SIG-M5 treated with dmso at 0.1 percent for 504 hours (cell line): ENCODE results near the gene SLC6A1.

Experiments
- DNase-seq: peaks from one replicate; lab custom pipeline; 2025; ENCODE audit not compliant: unreplicated experiment; lab: John Stamatoyannopoulos, UW

The SLC6A1 gene

DNA sequence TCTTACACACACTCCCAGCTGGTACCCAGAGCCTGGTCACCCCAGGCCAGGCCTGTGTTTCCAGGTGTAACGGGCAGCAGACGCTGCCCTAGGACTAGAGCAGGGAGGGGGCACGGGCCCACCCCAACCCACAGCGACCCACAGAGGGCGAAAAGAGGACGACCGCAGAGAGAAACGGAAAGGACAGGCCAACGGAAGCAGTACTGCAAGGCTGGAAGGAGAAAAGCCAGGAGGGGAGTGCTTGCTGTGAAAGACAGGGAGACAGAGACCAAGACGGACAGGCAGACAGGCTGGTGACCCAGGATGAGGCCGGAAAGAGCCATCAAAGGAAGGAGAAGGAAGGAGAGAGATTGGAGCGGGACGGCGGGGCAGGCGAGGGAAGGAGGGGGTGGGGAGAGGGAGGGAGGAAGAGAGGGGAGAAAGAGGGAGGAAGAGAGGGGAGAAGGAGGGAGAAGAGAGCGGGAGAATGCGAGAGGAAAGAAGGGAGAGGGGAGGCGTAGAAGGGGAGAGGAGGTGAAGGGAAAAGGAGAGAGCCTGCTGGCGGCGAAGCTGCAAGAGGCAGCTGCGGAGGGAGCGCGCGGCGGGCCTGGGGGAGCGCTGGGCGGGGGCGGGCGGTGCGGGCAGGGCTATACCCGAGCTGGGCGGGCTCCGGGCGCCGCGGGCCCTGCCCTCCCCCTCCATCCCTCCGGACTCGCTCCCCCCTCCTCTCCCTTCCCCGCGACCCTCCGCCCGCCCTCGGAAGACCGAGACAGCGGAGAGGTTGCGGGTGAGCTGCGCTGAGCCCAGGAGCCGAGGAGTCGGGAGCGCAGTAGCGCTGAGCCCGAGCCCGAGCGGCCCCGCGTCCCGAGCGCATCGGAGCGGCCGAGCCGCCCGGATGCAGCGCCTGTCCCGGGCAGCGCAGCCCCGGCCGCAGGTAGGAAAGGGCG, at the start of gene SLC6A1:
TSS of gene SLC6A1 (plus strand) at position 732 of the 926 bp plus-strand sequence. CDS start 24,464 bp downstream, outside the sequence.
- no peak for DNase-seq

DNA sequence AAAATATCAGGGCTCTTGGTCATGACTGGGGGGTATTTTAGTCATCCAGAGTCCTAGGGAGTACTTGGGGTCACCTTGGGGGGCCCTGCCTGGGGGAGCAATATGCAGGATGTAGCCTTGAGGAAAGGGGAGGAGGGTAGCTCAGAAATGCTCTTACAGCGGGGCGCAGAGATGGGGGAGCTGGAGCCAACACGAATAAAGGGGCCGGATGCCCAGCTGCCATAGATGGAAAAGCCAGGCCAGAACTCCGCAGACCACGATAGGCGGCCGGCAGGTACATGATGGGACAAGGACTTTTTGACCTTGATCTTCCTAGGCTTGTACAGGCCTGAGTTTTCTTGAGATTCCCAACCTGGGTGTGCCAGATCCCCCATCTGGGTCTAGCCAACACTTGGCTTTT, 47.7 kb upstream of the SLC6A1 start:
- no peak for DNase-seq

DNA sequence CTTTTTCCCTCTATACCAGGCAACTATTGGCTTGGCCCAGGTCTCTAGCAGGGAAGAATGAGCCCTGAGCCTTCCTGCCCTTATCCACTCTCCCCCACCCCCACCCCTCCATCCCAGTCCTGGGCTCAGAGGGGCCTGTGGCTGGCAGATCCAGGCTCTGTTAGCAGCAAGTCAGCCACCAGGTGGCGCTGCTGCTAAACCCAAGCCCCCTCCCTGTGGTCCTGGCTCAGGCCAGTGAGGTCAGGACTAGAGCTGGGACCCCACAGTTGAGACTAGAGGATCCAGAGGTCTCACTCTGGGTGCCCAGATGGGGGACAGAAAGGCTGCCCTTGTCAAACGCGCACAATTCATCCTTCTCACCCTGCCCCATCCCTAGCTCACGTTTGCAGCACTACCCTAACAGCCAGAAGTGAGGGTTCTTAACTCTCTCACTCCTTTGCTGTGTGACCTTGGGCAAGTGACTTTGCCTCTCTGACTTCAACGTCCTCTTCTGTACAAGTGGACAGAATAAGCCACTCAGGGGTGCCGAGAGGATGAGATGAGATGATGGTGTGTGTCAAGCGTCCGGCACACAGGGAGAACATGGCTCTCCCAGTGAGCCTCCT, 46.8 kb upstream of the SLC6A1 start:
- DNase-seq, result peak; percentile 20

DNA sequence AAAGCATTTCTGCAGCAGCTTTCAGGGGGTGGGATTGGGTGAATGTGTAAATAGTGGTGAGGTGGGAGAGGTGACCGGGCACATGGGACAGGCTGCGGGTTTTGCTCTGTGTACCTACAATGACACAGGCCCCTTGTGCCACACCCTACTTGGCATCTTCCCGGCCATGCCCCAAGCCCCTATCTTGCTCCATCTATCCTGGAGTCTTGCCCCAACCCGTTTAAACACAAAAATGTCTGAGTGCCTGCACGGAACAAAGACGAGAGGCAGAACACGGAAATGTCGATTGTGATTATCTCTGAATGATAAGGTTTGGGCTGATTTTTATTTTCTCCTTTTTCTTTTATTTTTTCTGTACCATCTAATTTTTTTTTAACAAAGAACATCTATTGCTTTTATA, 46.0 kb upstream of the SLC6A1 start:
- no peak for DNase-seq

DNA sequence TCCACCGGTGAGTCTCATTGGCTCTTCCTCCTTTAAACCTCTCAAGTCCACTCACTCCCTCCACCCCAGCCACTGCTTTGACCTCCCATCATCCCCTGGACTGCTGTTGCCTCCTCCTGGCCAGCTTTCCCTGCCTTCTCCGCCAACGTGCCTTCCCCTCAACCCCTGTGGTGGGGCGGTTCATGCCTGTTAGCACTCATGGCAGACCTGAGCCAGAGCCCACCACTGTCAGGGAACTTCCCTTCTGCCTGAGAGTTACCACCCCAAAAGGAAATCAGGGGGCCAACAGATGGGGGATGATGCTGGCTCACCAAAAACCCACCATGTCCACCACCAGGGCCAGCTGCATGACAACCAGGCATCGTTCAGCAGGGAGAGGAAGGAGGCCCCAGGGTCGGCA, 44.2 kb upstream of the SLC6A1 start:
- DNase-seq, result no peak

DNA sequence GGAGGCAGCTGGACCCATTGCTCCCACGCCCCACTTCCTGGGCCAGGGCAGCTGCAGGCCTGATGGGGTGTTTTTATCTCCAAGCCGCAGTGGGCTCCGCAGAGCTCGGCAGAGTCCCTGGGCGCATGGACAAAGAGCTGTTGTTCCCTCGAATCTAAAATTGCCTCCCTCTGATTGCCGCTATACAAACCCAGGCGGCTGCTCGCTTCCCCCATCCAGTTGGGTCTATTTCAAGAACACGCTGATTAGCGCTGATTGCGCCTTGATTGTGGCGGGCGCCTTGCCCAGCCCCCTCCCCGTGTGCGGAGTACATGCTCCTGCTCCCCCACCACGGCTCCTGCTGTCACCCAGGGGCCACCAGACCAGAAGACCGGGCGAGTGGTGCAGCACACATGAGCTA, 43.4 kb upstream of the SLC6A1 start:
- no peak for DNase-seq

DNA sequence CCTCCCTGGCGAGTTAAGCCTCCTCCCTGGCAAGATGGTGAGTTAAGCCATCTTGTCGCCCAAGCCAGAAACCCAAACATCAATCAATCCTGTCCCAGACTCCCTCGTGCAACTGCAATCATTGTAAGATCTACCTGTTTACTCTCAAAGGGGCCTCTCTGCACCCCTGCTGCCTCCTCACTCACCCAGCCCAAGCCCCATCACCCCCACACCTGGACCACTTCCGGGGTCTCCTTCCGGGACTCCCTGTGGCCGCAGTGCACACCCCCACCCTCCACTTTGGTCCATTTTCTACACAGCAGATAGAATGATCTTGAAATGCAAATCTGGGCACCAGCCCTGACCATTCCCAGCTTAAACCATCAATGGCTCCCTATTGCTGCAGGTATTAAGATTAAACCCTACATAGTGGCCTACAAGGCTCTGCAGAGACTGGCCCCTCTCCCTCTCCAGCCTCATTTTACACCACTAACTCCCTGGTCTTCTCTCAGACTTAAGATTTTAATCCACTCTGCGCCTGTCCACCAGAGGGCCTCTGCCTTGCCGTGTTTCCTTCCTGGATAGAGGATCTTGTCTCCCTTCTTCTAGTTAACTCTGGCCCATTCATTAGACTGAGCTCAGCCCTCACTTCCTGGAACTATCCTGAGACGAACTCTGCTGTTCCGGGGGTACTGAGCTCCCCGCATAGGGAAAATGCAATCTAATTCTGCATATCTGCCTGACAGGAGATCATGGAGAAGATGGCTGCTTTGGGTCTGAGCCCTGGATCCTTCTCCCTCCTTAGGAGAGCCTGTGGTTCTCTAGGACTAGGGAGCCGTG, 41.9 kb upstream of the SLC6A1 start:
- peak; percentile 62 for DNase-seq

DNA sequence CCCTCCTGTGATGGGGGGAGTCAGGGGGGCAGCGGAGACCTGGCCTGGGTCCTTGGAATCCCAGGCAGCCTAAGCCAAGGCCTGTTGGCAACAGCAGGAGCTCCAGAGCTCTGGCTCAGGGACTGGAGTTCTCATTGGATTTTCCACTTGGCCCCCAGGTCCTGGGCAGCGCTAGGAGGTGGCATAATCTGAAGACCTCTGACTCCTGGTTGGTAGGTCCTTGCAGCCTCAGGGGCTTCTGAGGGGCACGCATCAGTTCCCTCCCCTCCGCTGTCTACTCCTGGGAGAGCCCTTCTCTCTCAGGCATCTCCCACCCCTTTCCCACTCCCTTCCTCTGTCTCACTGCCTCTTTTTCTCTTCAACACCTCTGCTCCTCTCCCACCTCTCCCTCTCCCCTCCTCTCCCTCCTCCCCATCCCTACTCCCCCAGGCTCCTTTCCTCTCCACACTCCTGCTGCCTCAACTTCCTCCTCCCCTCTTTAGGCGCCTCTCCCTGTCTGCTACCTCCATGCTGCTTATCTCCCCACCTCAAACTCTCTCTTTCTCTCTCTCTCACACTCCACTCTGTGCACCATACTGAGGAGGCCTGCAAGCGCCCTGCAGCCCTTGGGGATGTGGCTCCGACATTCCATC, 41.1 kb upstream of the SLC6A1 start:
- no peak for DNase-seq

DNA sequence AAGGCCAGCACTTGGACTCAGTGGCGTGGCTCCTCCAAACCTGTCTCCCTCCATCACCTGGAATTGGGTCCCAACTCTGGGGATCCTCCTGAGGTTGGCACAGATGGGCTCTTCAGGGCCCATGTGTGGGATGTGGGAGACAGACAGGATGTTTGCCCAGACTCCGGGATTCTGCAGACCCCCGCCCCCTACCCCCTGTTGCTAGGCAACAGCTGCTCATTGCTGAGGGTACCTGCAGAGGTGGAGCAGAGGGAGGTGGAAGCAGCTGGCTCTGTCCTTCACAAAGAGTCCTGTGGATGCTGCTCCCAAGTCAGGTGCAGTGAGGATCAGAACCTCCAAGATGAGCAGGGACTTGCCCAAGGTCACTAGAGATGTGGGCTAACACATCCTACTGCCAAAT, 40.0 kb upstream of the SLC6A1 start:
- DNase-seq, result no peak

DNA sequence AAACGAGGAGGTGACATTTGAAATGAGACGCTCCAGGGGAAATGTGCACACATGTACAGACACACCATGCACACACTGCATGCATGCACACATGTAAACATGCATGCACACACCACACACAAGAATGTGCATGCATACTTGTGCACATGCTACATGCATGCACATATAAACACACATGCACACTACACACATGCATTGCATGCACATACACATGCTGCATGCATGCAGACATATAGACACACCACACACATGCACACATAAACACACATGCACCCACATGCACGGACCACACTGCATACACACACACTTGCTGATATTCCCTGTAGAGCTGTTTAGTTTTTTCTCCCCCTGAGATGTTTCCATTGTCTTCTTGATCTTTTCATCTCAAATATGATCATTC, 37.8 kb upstream of the SLC6A1 start:
- DNase-seq, result no peak

DNA sequence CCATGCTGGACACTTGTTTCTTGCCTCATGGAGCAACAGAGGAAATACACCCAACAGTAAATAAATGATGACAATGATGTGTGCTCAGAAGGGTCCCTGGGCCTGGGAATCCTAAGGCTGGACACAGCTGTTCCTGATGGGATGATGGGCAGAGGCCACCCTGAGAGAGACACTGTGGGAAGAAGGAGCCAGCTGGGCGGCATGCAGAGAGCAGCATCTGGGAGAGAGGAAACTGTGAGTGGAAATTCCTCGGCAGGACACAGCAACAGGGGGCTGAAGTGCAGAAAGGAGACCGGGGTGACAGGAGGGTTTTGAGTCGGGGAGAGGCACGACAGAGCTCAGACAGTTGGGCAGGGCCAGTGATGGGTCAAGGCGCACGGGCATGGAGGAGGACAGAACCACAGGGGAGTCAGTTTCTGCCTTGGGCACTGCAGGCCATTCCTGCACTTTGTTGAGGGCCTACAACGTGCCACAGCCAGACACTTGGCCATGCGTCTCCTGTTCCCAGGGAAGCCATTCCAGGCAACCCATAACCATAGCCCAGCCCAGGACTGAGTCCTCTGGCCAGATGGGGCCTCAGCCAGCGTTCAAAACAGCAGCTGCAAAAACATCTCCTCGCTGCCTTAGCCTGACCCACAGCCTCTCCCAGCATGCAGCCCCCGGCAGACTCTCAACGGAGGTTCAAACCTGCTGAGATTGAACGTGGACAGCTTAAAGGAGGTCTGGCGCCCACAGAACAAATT, 36.7 kb upstream of the SLC6A1 start:
- DNase-seq, result no peak

DNA sequence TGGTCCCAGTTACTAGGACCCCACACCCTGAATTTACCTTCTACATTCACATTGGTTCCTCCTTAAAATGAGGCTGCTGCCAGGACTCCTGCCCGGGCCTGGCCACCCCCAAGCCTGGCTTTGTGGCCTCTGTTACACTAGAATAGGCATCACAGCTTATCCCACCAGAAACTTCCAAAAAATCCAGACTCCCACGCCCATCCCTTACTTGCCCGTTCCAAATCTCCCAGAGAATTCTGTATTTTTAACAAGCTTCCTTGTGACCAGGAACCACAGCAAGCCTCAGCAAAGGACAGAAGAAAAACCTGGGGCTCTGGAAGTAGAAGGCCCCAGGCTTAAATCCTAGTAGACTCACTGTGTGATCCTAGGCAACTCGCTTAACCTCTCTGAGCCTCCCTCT, 36.0 kb upstream of the SLC6A1 start:
- DNase-seq, result no peak

DNA sequence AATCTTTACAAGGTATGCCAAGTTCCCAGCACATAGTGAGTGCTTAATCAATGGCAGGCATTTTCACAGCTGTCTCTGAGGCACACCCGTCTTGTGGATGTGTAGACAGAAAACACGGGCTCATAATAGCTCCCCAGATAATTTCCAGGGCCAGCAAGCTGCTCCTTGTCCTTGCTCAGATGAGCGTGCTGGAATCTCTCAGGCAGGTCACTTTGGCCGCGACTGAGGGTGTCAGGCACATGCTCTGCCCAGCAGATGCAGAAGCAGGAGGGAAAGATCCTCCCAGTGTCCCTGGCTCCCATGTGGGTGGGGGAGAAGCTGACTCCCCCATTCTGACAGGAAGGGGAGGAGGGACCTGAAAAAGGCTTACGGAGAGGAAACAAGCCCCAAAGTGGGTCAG, 35.6 kb upstream of the SLC6A1 start:
- no peak for DNase-seq

DNA sequence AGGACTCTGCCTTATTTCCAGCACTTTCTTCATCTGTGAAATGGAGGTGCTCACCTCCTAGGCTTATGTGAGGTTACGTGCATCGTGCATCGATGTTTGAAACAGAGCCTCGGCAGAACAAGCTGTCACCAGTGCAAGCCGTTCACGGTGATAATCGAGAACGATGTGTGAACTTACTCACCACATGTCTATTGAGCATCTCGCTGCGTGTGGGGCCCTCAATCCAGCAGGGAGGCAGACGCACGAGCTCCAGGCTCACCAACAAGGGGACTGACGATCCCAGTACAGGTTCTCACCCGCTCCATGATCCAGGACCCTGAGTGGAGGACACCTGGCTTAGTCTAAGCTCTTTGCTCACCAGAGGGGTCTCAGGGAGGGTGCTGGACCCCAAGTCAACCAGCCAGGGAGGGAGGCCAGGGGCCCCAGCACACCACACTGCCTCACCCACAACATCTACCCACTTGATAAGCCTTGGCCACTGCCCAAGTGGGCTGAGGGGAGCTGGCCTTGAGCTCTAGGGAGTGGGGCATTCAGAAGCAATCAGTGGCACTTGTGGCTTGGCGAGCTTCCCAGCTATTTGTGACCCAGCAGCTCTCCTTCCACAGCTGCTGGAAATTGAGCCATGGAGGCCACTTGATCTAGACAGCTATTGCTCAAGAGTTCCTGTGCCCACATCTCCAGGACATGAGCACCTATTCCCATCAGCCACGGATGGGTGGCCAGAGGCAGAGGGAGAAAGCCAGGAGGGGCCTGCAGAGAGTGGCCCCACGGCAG, 34.4 kb upstream of the SLC6A1 start:
- DNase-seq, result no peak

DNA sequence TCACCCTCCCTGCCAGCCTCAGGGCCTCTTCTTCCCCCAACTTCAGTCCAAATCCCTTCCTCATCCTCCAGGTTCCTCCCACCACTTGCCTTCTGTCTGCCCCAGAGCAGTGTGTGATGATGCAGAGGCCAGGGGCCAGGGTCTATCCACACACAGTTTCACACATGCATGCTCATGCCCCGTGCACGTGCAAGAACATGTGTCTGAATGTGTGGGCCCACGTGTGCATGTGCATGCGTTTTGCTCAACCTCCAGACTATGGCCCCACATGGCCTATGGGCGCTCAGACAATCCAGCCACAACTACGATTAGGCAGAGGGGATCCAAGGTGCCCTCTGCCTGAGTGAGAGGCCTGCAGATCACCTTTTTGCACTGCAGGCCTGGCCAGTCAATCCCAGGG, 32.3 kb upstream of the SLC6A1 start:
- no peak for DNase-seq

DNA sequence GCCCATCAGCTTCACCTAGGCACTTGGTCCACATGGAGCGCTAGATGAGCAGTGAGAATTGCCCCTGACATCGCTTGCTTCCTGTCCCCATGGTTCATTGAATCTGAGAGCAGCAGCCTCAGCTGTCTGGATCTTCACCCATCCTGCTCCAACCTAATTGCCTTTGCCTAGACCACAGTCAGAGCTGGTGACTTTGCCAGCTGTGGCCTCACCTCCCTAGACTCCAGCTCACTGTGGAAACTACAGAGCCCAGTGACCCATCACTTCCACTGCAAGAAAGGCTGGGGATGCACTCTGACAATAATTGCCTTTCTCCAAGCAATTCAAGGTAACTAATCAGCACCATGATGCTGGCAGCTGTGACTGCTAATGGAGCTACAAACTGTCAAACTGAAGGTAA, 30.6 kb upstream of the SLC6A1 start:
- DNase-seq, result no peak

DNA sequence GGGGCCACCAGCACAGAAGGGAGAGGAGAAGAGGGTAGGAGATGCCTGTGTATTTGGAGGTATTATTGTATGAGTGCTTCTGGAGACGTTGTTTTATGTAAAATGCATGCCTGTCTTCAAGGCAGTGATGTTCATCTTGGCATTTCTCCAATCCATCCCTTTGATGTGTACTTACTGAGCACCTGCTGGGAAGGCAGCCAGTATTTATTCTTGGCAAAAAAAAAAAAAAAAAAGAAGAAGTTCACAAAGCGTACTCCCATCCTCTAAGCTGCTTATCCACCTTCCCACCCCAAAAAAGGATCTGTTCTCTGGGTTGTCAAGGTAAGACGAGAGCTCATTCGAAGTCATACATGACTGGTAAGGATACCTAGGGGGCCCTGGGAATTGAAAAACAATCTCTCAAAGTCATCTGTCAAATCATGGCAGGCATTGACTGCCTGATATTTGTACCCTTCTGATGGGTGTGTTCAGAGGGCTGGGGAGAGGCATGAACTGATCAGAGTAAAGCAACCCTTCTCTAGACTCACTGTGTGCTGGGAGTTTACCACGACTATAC, 30.0 kb upstream of the SLC6A1 start:
- no peak for DNase-seq

DNA sequence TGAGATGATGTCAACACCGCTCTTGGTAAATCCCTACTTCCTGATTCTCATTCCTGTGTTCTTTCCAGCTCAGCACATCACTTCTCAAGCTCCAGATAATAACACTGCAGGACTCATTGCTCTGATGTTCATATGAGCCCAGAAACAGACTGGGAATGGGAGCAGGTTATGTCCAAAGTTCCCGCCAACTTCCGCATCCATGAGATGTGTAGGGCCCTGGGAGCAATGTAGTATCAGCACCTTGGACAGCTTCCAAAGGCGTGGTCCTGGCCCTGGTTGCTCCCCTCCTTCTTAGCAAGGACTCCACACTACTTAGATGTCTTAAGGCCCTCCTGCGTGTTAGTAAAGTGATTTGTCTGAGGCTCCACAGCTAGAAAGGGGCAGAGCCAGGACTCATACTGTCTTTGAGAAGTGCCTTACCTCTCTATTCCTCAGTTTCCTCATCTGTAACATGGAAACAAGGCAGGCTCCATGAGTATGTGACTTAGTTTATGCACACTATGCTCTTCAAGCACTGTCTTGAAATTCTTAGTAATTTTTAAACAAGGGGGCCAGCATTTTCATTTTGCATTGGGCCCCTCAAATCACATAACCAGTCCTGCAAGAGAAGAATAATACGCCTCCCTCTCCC, 27.9 kb upstream of the SLC6A1 start:
- DNase-seq, result no peak

DNA sequence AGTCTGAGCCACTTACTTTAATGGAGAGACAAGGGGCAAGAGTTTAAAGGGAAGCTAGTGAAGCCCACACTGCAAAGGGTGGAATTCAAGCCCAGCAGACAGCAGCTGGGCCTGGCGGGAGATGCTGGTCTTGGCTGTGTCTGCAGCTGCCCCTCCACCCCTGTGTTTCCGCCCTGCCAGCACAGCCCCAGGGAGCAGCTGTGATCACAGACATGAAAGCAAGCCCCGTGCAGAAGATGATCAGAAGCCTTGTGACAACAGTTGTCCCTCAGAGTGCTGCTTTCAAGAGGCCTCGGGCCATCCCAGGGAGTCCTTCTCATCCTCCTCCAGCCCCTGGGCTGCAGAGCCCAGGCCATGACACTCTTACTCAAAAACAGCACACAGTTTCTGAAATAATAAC, 24.1 kb upstream of the SLC6A1 start:
- no peak for DNase-seq
